HG03139 (cell line): ENCODE results near the gene IQCF6.
"Not testable (repeated sequence)": the region's sequence is repeated elsewhere in the genome, so short reads cannot be mapped to it uniquely, and the experiment has no call there.

Experiments
- ATAC-seq: cut with Tn5 transposase; IDR thresholded peaks from one replicate; pipeline ENCODE4 v1.9.1; 2021; ENCODE audit not compliant: unreplicated experiment

Gene IQCF6

GRCh38 chr3:51773529-51774056 is 5.4 kb downstream of the IQCF6 start:
- ATAC-seq = no peak

GRCh38 chr3:51759203-51759602 is 19.8 kb downstream of the IQCF6 start:
- no peak for ATAC-seq

GRCh38 chr3:51753763-51754750 is 25.0 kb downstream of the IQCF6 start:
- ATAC-seq = not testable (repeated sequence)

GRCh38 chr3:51751287-51751686 is 27.8 kb downstream of the IQCF6 start:
- no peak for ATAC-seq

GRCh38 chr3:51750878-51751277 is 28.2 kb downstream of the IQCF6 start:
- ATAC-seq = no peak

GRCh38 chr3:51748327-51748726 is 30.7 kb downstream of the IQCF6 start:
- no peak for ATAC-seq

GRCh38 chr3:51747840-51748239 is 31.2 kb downstream of the IQCF6 start:
- no peak for ATAC-seq

- ATAC-seq = not testable (repeated sequence)
Measured at GRCh38 chr3:51742978-51743377, 36.1 kb downstream of the IQCF6 start.

- ATAC-seq = not testable (repeated sequence)
Measured at GRCh38 chr3:51742320-51742719, 36.7 kb downstream of the IQCF6 start.

GRCh38 chr3:51739110-51739509 is 39.9 kb downstream of the IQCF6 start:
- no peak for ATAC-seq

- ATAC-seq = no peak
Measured at GRCh38 chr3:51735950-51736349, 43.1 kb downstream of the IQCF6 start.

- no peak for ATAC-seq
Measured at GRCh38 chr3:51735039-51735438, 44.0 kb downstream of the IQCF6 start.

GRCh38 chr3:51734572-51734907 is 44.5 kb downstream of the IQCF6 start:
- ATAC-seq = no peak

GRCh38 chr3:51733859-51734571 is 45.0 kb downstream of the IQCF6 start:
- no peak for ATAC-seq

- ATAC-seq = no peak
Measured at GRCh38 chr3:51729042-51729633, 49.9 kb downstream of the IQCF6 start.
